Astrocyte (in vitro differentiated cells and primary cell): Measurements from ENCODE around the gene CFAP119. TPM values are rescaled to one million over a fixed set of nuclear protein-coding genes. Genes with fewer than 3 reads are reported as not detected.

Experiments used
- DNase-seq: peaks from one replicate; pipeline ENCODE4 v3.0.0-alpha.2; 2010; ENCODE audit warnings: low read depth
- FAIRE-seq: peaks from 2 replicates; lab custom pipeline; 2011; peaks lifted over from hg19 to GRCh38; lab: Jason Lieb, UNC
- H2AFZ ChIP-seq: 2 replicates; pipeline ENCODE4 v1.6.0; 2012; ENCODE audit warnings: low read depth, low read length, inconsistent platforms
- H3K27ac ChIP-seq: 2 replicates; pipeline ENCODE4 v1.5.1; 2011; ENCODE audit warnings: low read depth, low read length, inconsistent platforms
- H3K27me3 ChIP-seq: 2 replicates; pipeline ENCODE4 v1.6.0; 2011; ENCODE audit warnings: low read length, inconsistent platforms; ENCODE audit not compliant: insufficient read depth
- H3K36me3 ChIP-seq: 2 replicates; pipeline ENCODE4 v1.5.1; 2011; ENCODE audit warnings: low read length, inconsistent platforms; ENCODE audit not compliant: insufficient read depth
- H3K4me1 ChIP-seq: 2 replicates; pipeline ENCODE4 v1.5.1; 2011; ENCODE audit warnings: low read length, inconsistent platforms; ENCODE audit not compliant: insufficient read depth
- H3K4me2 ChIP-seq: 2 replicates; pipeline ENCODE4 v1.6.0; 2012; ENCODE audit warnings: low read length, inconsistent platforms
- H3K4me3 ChIP-seq: 2 replicates; pipeline ENCODE4 v1.5.1; 2011; ENCODE audit warnings: low read depth, mild to moderate bottlenecking, low read length, inconsistent platforms; ENCODE audit not compliant: insufficient read depth
- H3K79me2 ChIP-seq: 2 replicates; pipeline ENCODE4 v1.6.0; 2012; ENCODE audit warnings: mild to moderate bottlenecking, low read length, inconsistent platforms; ENCODE audit not compliant: insufficient read depth
- H3K9ac ChIP-seq: 2 replicates; pipeline ENCODE4 v1.6.0; 2012; ENCODE audit warnings: mild to moderate bottlenecking, low read length, inconsistent platforms
- H3K9me3 ChIP-seq: 2 replicates; pipeline ENCODE4 v1.5.1; 2012; ENCODE audit warnings: low read depth, mild to moderate bottlenecking, low read length, inconsistent platforms; ENCODE audit not compliant: insufficient read depth
- H4K20me1 ChIP-seq: 2 replicates; pipeline ENCODE4 v1.6.0; 2012; ENCODE audit warnings: low read length, inconsistent platforms; ENCODE audit not compliant: insufficient read depth
- H3K27ac Mint-ChIP-seq: one replicate; pipeline ENCODE4 v1.8.0; 2021; ENCODE audit warnings: mild to moderate bottlenecking, mixed read lengths; ENCODE audit not compliant: unreplicated experiment
- H3K27me3 Mint-ChIP-seq: one replicate; pipeline ENCODE4 v1.8.0; 2021; ENCODE audit warnings: low read depth, mixed read lengths; ENCODE audit not compliant: unreplicated experiment
- H3K36me3 Mint-ChIP-seq: one replicate; pipeline ENCODE4 v1.8.0; 2021; ENCODE audit warnings: low read depth, mixed read lengths; ENCODE audit not compliant: unreplicated experiment
- H3K4me1 Mint-ChIP-seq: one replicate; pipeline ENCODE4 v1.8.0; 2021; ENCODE audit warnings: low read depth, mixed read lengths; ENCODE audit not compliant: unreplicated experiment
- H3K4me3 Mint-ChIP-seq: one replicate; pipeline ENCODE4 v1.8.0; 2021; ENCODE audit warnings: mild to moderate bottlenecking, moderate library complexity, mixed read lengths; ENCODE audit not compliant: unreplicated experiment
- H3K9me3 Mint-ChIP-seq: one replicate; pipeline ENCODE4 v1.8.0; 2021; ENCODE audit warnings: mild to moderate bottlenecking, mixed read lengths; ENCODE audit not compliant: unreplicated experiment
- CTCF ChIP-seq: IDR thresholded peaks from 2 replicates; pipeline ENCODE4 v1.5.1; 2011; ENCODE audit warnings: low read depth, mild to moderate bottlenecking, inconsistent platforms, low read length, moderate library complexity; ENCODE audit not compliant: insufficient read depth
- EZH2 ChIP-seq: IDR thresholded peaks from 2 replicates; pipeline ENCODE4 v1.6.1; 2012; ENCODE audit warnings: mild to moderate bottlenecking, low read length, inconsistent platforms; ENCODE audit not compliant: insufficient read depth
- total RNA-seq: library from RNA; stranded (reverse); gene quantifications from 2 replicates; pipeline ENCODE4 v1.2.1, GENCODE V29; 2021

The CFAP119 gene
- total RNA-seq, 1 donor from 2014 or later, result 4.0 TPM

GRCh38 chr16:30755955-30756780, 5.7 kb downstream of the CFAP119 start:
- TF ChIP-seq CTCF (no peak), EZH2 (no peak)
- Histone ChIP-seq H3K4me3 (no peak overlapping the region), H4K20me1 (no peaks in the 10 kb centered on the region), H3K79me2 (peaks cover 4% of the 10 kb centered on the region), H3K27me3 (no peaks in the 10 kb centered on the region), H3K27ac (no peak overlapping the region), H3K9ac (no peak overlapping the region), H3K9me3 (no peaks in the 10 kb centered on the region), H3K36me3 (peaks cover 26% of the 10 kb centered on the region), H3K4me2 (no peak overlapping the region), H2AFZ (no peak overlapping the region), H3K4me1 (peaks cover 5% of the 10 kb centered on the region)
- H3K4me3 Mint-ChIP-seq, result no peak overlapping the region
- no peak overlapping the region for H3K27ac Mint-ChIP-seq
- H3K36me3 Mint-ChIP-seq, result peaks cover 8% of the 10 kb centered on the region
- DNase-seq (no peak), FAIRE-seq (no peak)
- H3K4me1 Mint-ChIP-seq, result no peaks in the 10 kb centered on the region
- H3K27me3 Mint-ChIP-seq, result no peaks in the 10 kb centered on the region
- H3K9me3 Mint-ChIP-seq, result no peaks in the 10 kb centered on the region

GRCh38 chr16:30753596-30753995, 8.3 kb downstream of the CFAP119 start:
- Mint-ChIP-seq H3K4me3 (no peak overlapping the region), H3K27me3 (no peaks in the 10 kb centered on the region), H3K4me1 (peaks cover 1% of the 10 kb centered on the region), H3K9me3 (no peaks in the 10 kb centered on the region), H3K36me3 (peaks cover 14% of the 10 kb centered on the region), H3K27ac (no peak overlapping the region)
- DNase-seq (no peak), FAIRE-seq (no peak)
- no peaks in the 10 kb centered on the region for H3K27me3 ChIP-seq
- peaks cover 2% of the 10 kb centered on the region for H3K4me1 ChIP-seq
- H2AFZ ChIP-seq, result no peak overlapping the region
- H3K27ac ChIP-seq, result no peak overlapping the region
- H3K9me3 ChIP-seq, result no peaks in the 10 kb centered on the region
- H3K36me3 ChIP-seq, result peaks cover 26% of the 10 kb centered on the region
- TF ChIP-seq CTCF, result no peak
- TF ChIP-seq EZH2, result no peak
- no peak overlapping the region for H3K4me3 ChIP-seq
- H3K79me2 ChIP-seq, result peaks cover 28% of the 10 kb centered on the region
- H3K9ac ChIP-seq, result no peak overlapping the region
- H4K20me1 ChIP-seq, result peaks cover 16% of the 10 kb centered on the region
- H3K4me2 ChIP-seq, result no peak overlapping the region
